ENCODE data around the gene MYO5B.

The MYO5B gene

DNA sequence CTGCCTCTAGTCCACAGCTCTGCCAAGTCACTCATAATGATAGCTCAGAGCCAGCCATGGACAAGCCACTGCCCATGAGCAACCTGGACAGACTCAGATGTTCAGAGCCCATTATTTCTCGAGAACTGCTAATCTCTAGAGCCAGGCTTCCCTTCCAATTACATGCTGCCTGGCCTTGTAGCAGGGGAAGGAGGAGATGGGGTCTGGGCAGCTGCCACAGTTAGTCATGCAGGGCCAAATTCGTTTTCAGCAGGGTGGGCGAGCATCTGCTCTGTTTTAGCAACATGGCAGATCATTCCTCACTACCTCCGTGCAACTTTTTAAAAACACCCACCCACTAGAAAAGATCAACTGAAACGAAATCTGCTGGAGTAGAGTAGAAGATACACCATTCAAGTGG lies 141.8 kb downstream of the MYO5B start:
- no peaks in the 10 kb centered on the region for H4K20me1 ChIP-seq (ENCODE audit: insufficient read depth)
- TF ChIP-seq CTCF (conservative IDR thresholded peaks at IDR 0.05; ENCODE audit: low read depth, low read length), result no peak
- no peak overlapping the region for H3K27ac ChIP-seq
- H3K4me2 ChIP-seq, result no peak overlapping the region
- H3K27me3 ChIP-seq (ENCODE audit: insufficient read depth, low read depth), result no peaks in the 10 kb centered on the region
- no peaks in the 10 kb centered on the region for H3K79me2 ChIP-seq (ENCODE audit: insufficient read depth, low read depth)
- no peaks in the 10 kb centered on the region for H3K36me3 ChIP-seq (ENCODE audit: insufficient read depth)
- H2AFZ ChIP-seq (ENCODE audit: low read depth), result no peak overlapping the region
- H3K4me1 ChIP-seq (ENCODE audit: low read depth, poor library complexity, severe bottlenecking), result no peaks in the 10 kb centered on the region
- H3K4me3 ChIP-seq (IDR thresholded peaks at IDR 0.05; ENCODE audit: insufficient read depth, low read depth, low read length), result no peak overlapping the region
- no peak overlapping the region for H3K9ac ChIP-seq

- no peaks in the 10 kb centered on the region for H3K27me3 ChIP-seq (ENCODE audit: insufficient read depth, low read depth)
Measured at GRCh38 chr18:50051288-50051687, 143.7 kb downstream of the MYO5B start.

DNA sequence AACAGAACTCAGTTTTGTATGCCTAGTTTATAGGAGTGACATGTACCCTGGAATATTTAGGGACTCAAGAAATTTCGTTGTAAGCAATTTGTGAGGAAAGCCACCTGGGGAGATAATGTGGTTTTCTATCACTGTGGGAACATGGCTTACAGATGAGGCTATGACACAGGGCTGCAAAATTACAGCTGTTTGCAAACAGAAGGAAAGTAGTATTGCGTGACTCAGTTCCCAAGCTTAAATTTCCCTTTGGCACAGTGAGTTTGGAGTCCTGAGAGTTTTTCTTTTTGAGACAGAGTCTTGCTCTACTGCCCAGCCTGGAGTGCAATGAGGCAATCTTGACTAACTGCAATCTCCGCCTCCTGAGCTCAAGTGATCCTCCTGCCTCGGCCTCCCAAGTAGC lies 149.8 kb downstream of the MYO5B start:
- peaks cover 25% of the 10 kb centered on the region for H3K4me1 ChIP-seq (ENCODE audit: low read depth, poor library complexity, severe bottlenecking)
- no peak for TF ChIP-seq CTCF (conservative IDR thresholded peaks at IDR 0.05; ENCODE audit: low read depth, low read length)
- no peak overlapping the region for H3K9ac ChIP-seq
- H3K4me3 ChIP-seq (IDR thresholded peaks at IDR 0.05; ENCODE audit: insufficient read depth, low read depth, low read length), result no peak overlapping the region
- no peak overlapping the region for H3K27ac ChIP-seq
- no peaks in the 10 kb centered on the region for H3K79me2 ChIP-seq (ENCODE audit: insufficient read depth, low read depth)
- peak overlapping the region; percentile 2; the same call in 1 of the 2 replicates for H3K4me2 ChIP-seq
- no peaks in the 10 kb centered on the region for H3K27me3 ChIP-seq (ENCODE audit: insufficient read depth, low read depth)
- H2AFZ ChIP-seq (ENCODE audit: low read depth), result no peak overlapping the region
- H3K36me3 ChIP-seq (ENCODE audit: insufficient read depth), result no peaks in the 10 kb centered on the region
- no peaks in the 10 kb centered on the region for H4K20me1 ChIP-seq (ENCODE audit: insufficient read depth)

More at GRCh38 chr18:50051288-50051687, 143.7 kb downstream of the MYO5B start:
- no peak overlapping the region for H3K9ac ChIP-seq
- no peak overlapping the region for H3K4me3 ChIP-seq (IDR thresholded peaks at IDR 0.05; ENCODE audit: insufficient read depth, low read depth, low read length)
- H3K4me1 ChIP-seq (ENCODE audit: low read depth, poor library complexity, severe bottlenecking), result no peaks in the 10 kb centered on the region
- H2AFZ ChIP-seq (ENCODE audit: low read depth), result no peak overlapping the region
- TF ChIP-seq CTCF (conservative IDR thresholded peaks at IDR 0.05; ENCODE audit: low read depth, low read length), result no peak
- no peak overlapping the region for H3K27ac ChIP-seq
- H3K79me2 ChIP-seq (ENCODE audit: insufficient read depth, low read depth), result no peaks in the 10 kb centered on the region
- H4K20me1 ChIP-seq (ENCODE audit: insufficient read depth), result no peaks in the 10 kb centered on the region
- H3K4me2 ChIP-seq, result no peak overlapping the region
- H3K36me3 ChIP-seq (ENCODE audit: insufficient read depth), result no peaks in the 10 kb centered on the region

GRCh38 chr18:50044402-50044801 lies 150.5 kb downstream of the MYO5B start:
- Histone ChIP-seq H3K27me3 (ENCODE audit: insufficient read depth, low read depth) (no peaks in the 10 kb centered on the region), H3K36me3 (ENCODE audit: insufficient read depth) (no peaks in the 10 kb centered on the region), H3K4me1 (ENCODE audit: low read depth, poor library complexity, severe bottlenecking) (peaks cover 25% of the 10 kb centered on the region), H3K4me3 (IDR thresholded peaks at IDR 0.05; ENCODE audit: insufficient read depth, low read depth, low read length) (no peak overlapping the region), H3K27ac (peak overlapping the region; percentile 22; the same call in 1 of the 2 replicates), H3K4me2 (peak overlapping the region; percentile 33; the same call in 1 of the 2 replicates), H2AFZ (ENCODE audit: low read depth) (peak overlapping the region; percentile 30; the same call in 1 of the 2 replicates), H4K20me1 (ENCODE audit: insufficient read depth) (no peaks in the 10 kb centered on the region), H3K9ac (no peak overlapping the region), H3K79me2 (ENCODE audit: insufficient read depth, low read depth) (no peaks in the 10 kb centered on the region)
- peak; percentile 25; the same call in 1 of the 2 replicates for TF ChIP-seq CTCF (conservative IDR thresholded peaks at IDR 0.05; ENCODE audit: low read depth, low read length)
